T-helper 2 cell (primary cell): ENCODE data around the gene ASPSCR1.
A peak's percentile ranks its signal among the peaks of the same experiment; 100 is the strongest.

ENCODE experiments used
- DNase-seq, 5 experiments: peaks; one replicate each; pipeline versions ENCODE4 v3.0.0 to v3.0.0-alpha.2; 2012 to 2022

The ASPSCR1 gene

GRCh38 chr17:82042649-82043048 lies 65.2 kb downstream of the ASPSCR1 start:
- no peak for DNase-seq

- DNase-seq = no peak
These were observed 66.1 kb downstream of the ASPSCR1 start for GRCh38 chr17:82043507-82043906.

- DNase-seq = no peak
These were observed 68.6 kb downstream of the ASPSCR1 start for GRCh38 chr17:82045936-82046484.

GRCh38 chr17:82046903-82047302 lies 69.5 kb downstream of the ASPSCR1 start:
- DNase-seq = no peak

- DNase-seq = no peak
These were observed 70.0 kb downstream of the ASPSCR1 start for GRCh38 chr17:82047379-82047778.

- no peak for DNase-seq
These were observed 70.6 kb downstream of the ASPSCR1 start for GRCh38 chr17:82047914-82048570.

GRCh38 chr17:82048571-82048971 lies 71.1 kb downstream of the ASPSCR1 start:
- no peak for DNase-seq

- no peak for DNase-seq
These were observed 71.7 kb downstream of the ASPSCR1 start for GRCh38 chr17:82049106-82049505.

GRCh38 chr17:82049521-82049971 lies 72.1 kb downstream of the ASPSCR1 start:
- DNase-seq = no peak

- no peak for DNase-seq
These were observed 72.8 kb downstream of the ASPSCR1 start for GRCh38 chr17:82050152-82050760.

- DNase-seq = no peak
These were observed 73.6 kb downstream of the ASPSCR1 start for GRCh38 chr17:82050761-82051641.

GRCh38 chr17:82051776-82052637 lies 74.6 kb downstream of the ASPSCR1 start, which contains the start of the genes GPS1 and RFNG:
Gene GPS1 (plus strand): TSS chr17:82051898. CDS start chr17:82051932, 34 bp downstream.
Gene RFNG (minus strand): TSS chr17:82051811. CDS start chr17:82051766, 45 bp downstream.
- peak; percentile 64 to 86 (median 75) for DNase-seq

GRCh38 chr17:82052638-82053059 lies 75.2 kb downstream of the ASPSCR1 start:
- no peak for DNase-seq

GRCh38 chr17:82053130-82053529 lies 75.7 kb downstream of the ASPSCR1 start:
- no peak for DNase-seq

- no peak for DNase-seq
These were observed 76.3 kb downstream of the ASPSCR1 start for GRCh38 chr17:82053556-82054263.

GRCh38 chr17:82054351-82055022 lies 77.1 kb downstream of the ASPSCR1 start:
- no peak for DNase-seq

- DNase-seq = no peak
These were observed 77.9 kb downstream of the ASPSCR1 start for GRCh38 chr17:82055023-82055964.

GRCh38 chr17:82055965-82056728 lies 78.7 kb downstream of the ASPSCR1 start:
- no peak for DNase-seq
